ENCODE results near the gene NFATC1. TPM values are rescaled to one million over a fixed set of nuclear protein-coding genes. Genes with fewer than 3 reads are reported as not detected.

Gene NFATC1
- total RNA-seq, 4 donors from 2014 or later = 13.1 to 21.3 (median 16.2) TPM

- Histone ChIP-seq H3K4me1 (peaks cover 0 to 22% (median 12%) of the 10 kb centered on the region in 3 donors), H3K4me3 (no peak overlapping the region), H3K36me3 (peaks cover 0 to 15% of the 10 kb centered on the region in 2 donors), H3K27ac (peak overlapping the region in 1 of 4 donors; percentile 40), H3K27me3 (no peaks in the 10 kb centered on the region), H3K9me3 (no peaks in the 10 kb centered on the region)
- TF ChIP-seq POLR2A (IDR thresholded peaks at IDR 0.05) (no peak), POLR2AphosphoS5 (IDR thresholded peaks at IDR 0.05) (no peak), CTCF (IDR thresholded peaks at IDR 0.05) (no peak), EP300 (IDR thresholded peaks at IDR 0.05) (no peak)
- no peak for ATAC-seq
- 78 to 92% methylated on average over 6 to 9 of the region's 13 CpGs for WGBS, 2 donors (ENCODE audit: low coverage in 1 of 2)
Observed at GRCh38 chr18:79523736-79524180, 128.0 kb downstream of the NFATC1 start.

- no peak for ATAC-seq
- Histone ChIP-seq H3K9me3 (no peaks in the 10 kb centered on the region), H3K27me3 (no peaks in the 10 kb centered on the region), H3K4me1 (peaks cover 0 to 22% (median 12%) of the 10 kb centered on the region in 3 donors), H3K27ac (peak overlapping the region in 1 of 4 donors; percentile 40), H3K4me3 (no peak overlapping the region), H3K36me3 (peaks cover 0 to 21% of the 10 kb centered on the region in 2 donors)
- TF ChIP-seq CTCF (IDR thresholded peaks at IDR 0.05) (no peak), EP300 (IDR thresholded peaks at IDR 0.05) (no peak), POLR2A (IDR thresholded peaks at IDR 0.05) (no peak), POLR2AphosphoS5 (IDR thresholded peaks at IDR 0.05) (no peak)
- WGBS, 2 donors (ENCODE audit: low coverage in 1 of 2) = 96 to 100% methylated on average over 1 to 4 of the region's 63 CpGs
Observed at GRCh38 chr18:79524181-79525078, 128.7 kb downstream of the NFATC1 start.

GRCh38 chr18:79525556-79526467 is 130.1 kb downstream of the NFATC1 start:
- peaks cover 0 to 13% (median 12%) of the 10 kb centered on the region in 3 donors for H3K4me1 ChIP-seq
- H3K9me3 ChIP-seq = no peaks in the 10 kb centered on the region
- H3K27me3 ChIP-seq = peaks cover 3% of the 10 kb centered on the region
- peak overlapping the region in 1 of 2 donors; percentile 21 for H3K4me3 ChIP-seq
- WGBS, 2 donors (ENCODE audit: low coverage in 1 of 2) = 73 to 92% methylated on average over 2 to 3 of the region's 39 CpGs
- ATAC-seq = peak; percentile 75
- peaks cover 0 to 29% of the 10 kb centered on the region in 2 donors for H3K36me3 ChIP-seq
- TF ChIP-seq CTCF (IDR thresholded peaks at IDR 0.05) = no peak
- no peak for TF ChIP-seq POLR2A (IDR thresholded peaks at IDR 0.05)
- TF ChIP-seq POLR2AphosphoS5 (IDR thresholded peaks at IDR 0.05) = no peak
- no peak for TF ChIP-seq EP300 (IDR thresholded peaks at IDR 0.05)
- peak overlapping the region in 1 of 4 donors; percentile 63 for H3K27ac ChIP-seq

- ATAC-seq = peak; percentile 67
- Histone ChIP-seq H3K9me3 (no peaks in the 10 kb centered on the region), H3K27me3 (peaks cover 13% of the 10 kb centered on the region), H3K36me3 (peaks cover 0 to 29% of the 10 kb centered on the region in 2 donors), H3K4me3 (peak overlapping the region in 1 of 2 donors; percentile 21), H3K27ac (peak overlapping the region in 1 of 4 donors; percentile 63), H3K4me1 (peaks cover 0 to 13% (median 12%) of the 10 kb centered on the region in 3 donors)
- no peak for TF ChIP-seq CTCF (IDR thresholded peaks at IDR 0.05)
- TF ChIP-seq EP300 (IDR thresholded peaks at IDR 0.05) = no peak
- no peak for TF ChIP-seq POLR2AphosphoS5 (IDR thresholded peaks at IDR 0.05)
- TF ChIP-seq POLR2A (IDR thresholded peaks at IDR 0.05) = no peak
- 53 to 55% methylated on average over 3 to 4 of the region's 44 CpGs for WGBS, 2 donors (ENCODE audit: low coverage in 1 of 2)
Observed at GRCh38 chr18:79526468-79527460, 131.0 kb downstream of the NFATC1 start.
